Measurements from ENCODE around the gene ODAD4. TPM values are rescaled to one million over a fixed set of nuclear protein-coding genes. Genes with fewer than 3 reads are reported as not detected.
A peak's percentile ranks its signal among the peaks of the same experiment; 100 is the strongest.

Gene ODAD4
- 10 to 100 TPM in 1 of 8 experiments, 1 to 10 TPM in 6, under 1 TPM in 1; 0.31 to 10.4 (median 4.6) TPM for total RNA-seq

GRCh38 chr17:41930009-41930832 is at the start of gene ODAD4:
ODAD4 (plus strand) TSS chr17:41930617; CDS start chr17:41930724, 107 bp downstream.
- Histone ChIP-seq H3K27ac (peak within 1 kb of the TSS; percentile 56 to 86), H3K4me3 (peak within 1 kb of the TSS; percentile 51 to 87 (median 52)), H3K4me1 (replicated peaks in 1 of 2) (peaks cover 13 to 17% of the 10 kb centered on the region in 2 donors)
- ATAC-seq (replicated peaks in 6 of 8): peak; percentile 96 to 99 (median 98)
- in situ Hi-C loops (cut with MboI; ENCODE audit: low pct_unique_long_range_greater_than_20kb in 2 of 9, low sequenced_read_pairs in 9 of 9, unreplicated experiment in 9 of 9): no loop called here
- 0 to 5% (median 0%) methylated on average over 5 to 26 of the region's 43 CpGs; no CpG with 5 or more reads in 2 of the 10 experiments for WGBS, 10 experiments

- Histone ChIP-seq H3K4me3 (no peak overlapping the region), H3K27ac (no peak overlapping the region), H3K4me1 (replicated peaks in 1 of 2) (no peaks in the 10 kb centered on the region)
- 71 to 100% (median 90%) methylated on average over 1 to 4 of the region's 6 CpGs; no CpG with 5 or more reads in 3 of the 10 experiments for WGBS, 10 experiments
- in situ Hi-C loops (cut with MboI; ENCODE audit: low pct_unique_long_range_greater_than_20kb in 2 of 9, low sequenced_read_pairs in 9 of 9, unreplicated experiment in 9 of 9): no loop called here
- no peak for ATAC-seq (replicated peaks in 6 of 8)
Measured at GRCh38 chr17:41882756-41883155, 47.7 kb upstream of the ODAD4 start.

- H3K27ac ChIP-seq: no peak overlapping the region
- peak in 4 of 8 experiments; percentile 12 to 69 (median 42) for ATAC-seq (replicated peaks in 6 of 8)
- WGBS, 10 experiments: 56 to 100% (median 96%) methylated on average over 1 to 3 of the region's 6 CpGs; no CpG with 5 or more reads in 4 of the 10 experiments
- in situ Hi-C loops (cut with MboI; ENCODE audit: low pct_unique_long_range_greater_than_20kb in 2 of 9, low sequenced_read_pairs in 9 of 9, unreplicated experiment in 9 of 9): no loop called here
- no peak overlapping the region for H3K4me3 ChIP-seq
- no peaks in the 10 kb centered on the region for H3K4me1 ChIP-seq (replicated peaks in 1 of 2)
Measured at GRCh38 chr17:41885733-41886132, 44.7 kb upstream of the ODAD4 start.

GRCh38 chr17:41888332-41888965 is 42.0 kb upstream of the ODAD4 start:
- H3K27ac ChIP-seq: no peak overlapping the region
- H3K4me1 ChIP-seq (replicated peaks in 1 of 2): no peaks in the 10 kb centered on the region
- no peak overlapping the region for H3K4me3 ChIP-seq
- no peak for ATAC-seq (replicated peaks in 6 of 8)
- WGBS, 10 experiments: 90 to 100% (median 100%) methylated on average over 1 to 2 of the region's 6 CpGs; no CpG with 5 or more reads in 5 of the 10 experiments
- in situ Hi-C loops (cut with MboI; ENCODE audit: low pct_unique_long_range_greater_than_20kb in 2 of 9, low sequenced_read_pairs in 9 of 9, unreplicated experiment in 9 of 9): no loop called here

- H3K4me1 ChIP-seq (replicated peaks in 1 of 2): peaks cover 17 to 22% of the 10 kb centered on the region in 2 donors
- in situ Hi-C loops (cut with MboI; ENCODE audit: low pct_unique_long_range_greater_than_20kb in 2 of 9, low sequenced_read_pairs in 9 of 9, unreplicated experiment in 9 of 9): no loop called here
- ATAC-seq (replicated peaks in 6 of 8): no peak
- H3K27ac ChIP-seq: no peak overlapping the region
- WGBS, 10 experiments: 85 to 100% (median 100%) methylated on average over 1 to 7 of the region's 7 CpGs
- H3K4me3 ChIP-seq: no peak overlapping the region
Measured at GRCh38 chr17:41891135-41892020, 39.0 kb upstream of the ODAD4 start.

GRCh38 chr17:41892021-41892376 is 38.4 kb upstream of the ODAD4 start:
- H3K4me1 ChIP-seq (replicated peaks in 1 of 2): peaks cover 19 to 25% of the 10 kb centered on the region in 2 donors
- in situ Hi-C loops (cut with MboI; ENCODE audit: low pct_unique_long_range_greater_than_20kb in 2 of 9, low sequenced_read_pairs in 9 of 9, unreplicated experiment in 9 of 9): no loop called here
- no peak for ATAC-seq (replicated peaks in 6 of 8)
- no peak overlapping the region for H3K27ac ChIP-seq
- H3K4me3 ChIP-seq: no peak overlapping the region
- 67 to 100% methylated on average over 1 of the region's 4 CpGs; no CpG with 5 or more reads in 8 of the 10 experiments for WGBS, 10 experiments

- in situ Hi-C loops (cut with MboI; ENCODE audit: low pct_unique_long_range_greater_than_20kb in 2 of 9, low sequenced_read_pairs in 9 of 9, unreplicated experiment in 9 of 9): no loop called here
- WGBS, 10 experiments: 94 to 100% (median 100%) methylated on average over 1 to 3 of the region's 3 CpGs; no CpG with 5 or more reads in 4 of the 10 experiments
- ATAC-seq (replicated peaks in 6 of 8): no peak
- H3K4me3 ChIP-seq: no peak overlapping the region
- H3K4me1 ChIP-seq (replicated peaks in 1 of 2): peaks cover 19 to 25% of the 10 kb centered on the region in 2 donors
- no peak overlapping the region for H3K27ac ChIP-seq
Measured at GRCh38 chr17:41893384-41893783, 37.0 kb upstream of the ODAD4 start.

- peak; percentile 51 to 81 (median 67) for ATAC-seq (replicated peaks in 6 of 8)
- Histone ChIP-seq H3K27ac (peak overlapping the region; percentile 43 to 91), H3K4me1 (replicated peaks in 1 of 2) (peaks cover 19 to 25% of the 10 kb centered on the region in 2 donors), H3K4me3 (no peak overlapping the region)
- in situ Hi-C loops (cut with MboI; ENCODE audit: low pct_unique_long_range_greater_than_20kb in 2 of 9, low sequenced_read_pairs in 9 of 9, unreplicated experiment in 9 of 9): no loop called here
- WGBS, 10 experiments: 23 to 100% (median 60%) methylated on average over 1 to 5 of the region's 7 CpGs; no CpG with 5 or more reads in 3 of the 10 experiments
Measured at GRCh38 chr17:41894791-41895331, 35.6 kb upstream of the ODAD4 start.

GRCh38 chr17:41895617-41896016 is 34.8 kb upstream of the ODAD4 start:
- peak overlapping the region; percentile 82 to 91 for H3K27ac ChIP-seq
- H3K4me3 ChIP-seq: no peak overlapping the region
- H3K4me1 ChIP-seq (replicated peaks in 1 of 2): peaks cover 19 to 25% of the 10 kb centered on the region in 2 donors
- peak; percentile 8 to 87 (median 82) for ATAC-seq (replicated peaks in 6 of 8)
- in situ Hi-C loops (cut with MboI; ENCODE audit: low pct_unique_long_range_greater_than_20kb in 2 of 9, low sequenced_read_pairs in 9 of 9, unreplicated experiment in 9 of 9): no loop called here
- 7 to 48% (median 27%) methylated on average over 2 to 5 of the region's 5 CpGs; no CpG with 5 or more reads in 6 of the 10 experiments for WGBS, 10 experiments

- WGBS, 10 experiments: 60 to 100% (median 83%) methylated on average over 1 to 5 of the region's 6 CpGs; no CpG with 5 or more reads in 6 of the 10 experiments
- ATAC-seq (replicated peaks in 6 of 8): no peak
- in situ Hi-C loops (cut with MboI; ENCODE audit: low pct_unique_long_range_greater_than_20kb in 2 of 9, low sequenced_read_pairs in 9 of 9, unreplicated experiment in 9 of 9): no loop called here
- Histone ChIP-seq H3K4me1 (replicated peaks in 1 of 2) (peaks cover 19 to 25% of the 10 kb centered on the region in 2 donors), H3K27ac (peak overlapping the region in 1 of 2 donors; percentile 91), H3K4me3 (no peak overlapping the region)
Measured at GRCh38 chr17:41896726-41897125, 33.7 kb upstream of the ODAD4 start.

- H3K27ac ChIP-seq: no peak overlapping the region
- in situ Hi-C loops (cut with MboI; ENCODE audit: low pct_unique_long_range_greater_than_20kb in 2 of 9, low sequenced_read_pairs in 9 of 9, unreplicated experiment in 9 of 9): no loop called here
- no peak overlapping the region for H3K4me3 ChIP-seq
- no peaks in the 10 kb centered on the region for H3K4me1 ChIP-seq (replicated peaks in 1 of 2)
- ATAC-seq (replicated peaks in 6 of 8): no peak
- WGBS, 10 experiments: 87 to 100% (median 98%) methylated on average over 1 to 8 of the region's 11 CpGs; no CpG with 5 or more reads in 4 of the 10 experiments
Measured at GRCh38 chr17:41901646-41902045, 28.8 kb upstream of the ODAD4 start.

GRCh38 chr17:41904242-41904841 is 26.1 kb upstream of the ODAD4 start:
- Histone ChIP-seq H3K4me1 (replicated peaks in 1 of 2) (peaks cover 5 to 10% of the 10 kb centered on the region in 2 donors), H3K4me3 (no peak overlapping the region), H3K27ac (no peak overlapping the region)
- in situ Hi-C loops (cut with MboI; ENCODE audit: low pct_unique_long_range_greater_than_20kb in 2 of 9, low sequenced_read_pairs in 9 of 9, unreplicated experiment in 9 of 9): no loop called here
- no peak for ATAC-seq (replicated peaks in 6 of 8)
- WGBS, 10 experiments: 80 to 100% (median 94%) methylated on average over 1 to 3 of the region's 7 CpGs; no CpG with 5 or more reads in 5 of the 10 experiments

Data from motor neuron (in vitro differentiated cells).